Measurements from ENCODE around the gene PPM1H.

Gene PPM1H

GRCh38 chr12:62873826-62874448 lies 61.0 kb downstream of the PPM1H start:
- DNase-seq (ENCODE audit: low read depth in 2 of 2), result no peak

- DNase-seq (ENCODE audit: low read depth in 2 of 2), result no peak
These were observed 61.7 kb downstream of the PPM1H start for GRCh38 chr12:62873116-62873825.

GRCh38 chr12:62868820-62869219 lies 66.1 kb downstream of the PPM1H start:
- DNase-seq (ENCODE audit: low read depth in 2 of 2), result no peak

GRCh38 chr12:62866451-62867082 lies 68.4 kb downstream of the PPM1H start:
- no peak for DNase-seq (ENCODE audit: low read depth in 2 of 2)

- DNase-seq (ENCODE audit: low read depth in 2 of 2), result no peak
These were observed 69.0 kb downstream of the PPM1H start for GRCh38 chr12:62865937-62866336.

GRCh38 chr12:62865065-62865464 lies 69.9 kb downstream of the PPM1H start:
- DNase-seq (ENCODE audit: low read depth in 2 of 2), result no peak

- no peak for DNase-seq (ENCODE audit: low read depth in 2 of 2)
These were observed 72.6 kb downstream of the PPM1H start for GRCh38 chr12:62862259-62862881.

- DNase-seq (ENCODE audit: low read depth in 2 of 2), result no peak
These were observed 73.4 kb downstream of the PPM1H start for GRCh38 chr12:62861586-62861985.

- no peak for DNase-seq (ENCODE audit: low read depth in 2 of 2)
These were observed 74.2 kb downstream of the PPM1H start for GRCh38 chr12:62860501-62861411.

GRCh38 chr12:62860020-62860419 lies 74.9 kb downstream of the PPM1H start:
- DNase-seq (ENCODE audit: low read depth in 2 of 2), result no peak

- DNase-seq (ENCODE audit: low read depth in 2 of 2), result no peak
These were observed 75.6 kb downstream of the PPM1H start for GRCh38 chr12:62859321-62859737.

- DNase-seq (ENCODE audit: low read depth in 2 of 2), result no peak
These were observed 78.5 kb downstream of the PPM1H start for GRCh38 chr12:62856454-62856853.

- DNase-seq (ENCODE audit: low read depth in 2 of 2), result no peak
These were observed 80.9 kb downstream of the PPM1H start for GRCh38 chr12:62854024-62854423.

GRCh38 chr12:62849398-62849797 lies 85.6 kb downstream of the PPM1H start:
- no peak for DNase-seq (ENCODE audit: low read depth in 2 of 2)

GRCh38 chr12:62848418-62848817 lies 86.5 kb downstream of the PPM1H start:
- peak; percentile 1 to 2 for DNase-seq (ENCODE audit: low read depth in 2 of 2)

- no peak for DNase-seq (ENCODE audit: low read depth in 2 of 2)
These were observed 87.2 kb downstream of the PPM1H start for GRCh38 chr12:62847709-62848108.

GRCh38 chr12:62846491-62846890 lies 88.5 kb downstream of the PPM1H start:
- DNase-seq (ENCODE audit: low read depth in 2 of 2), result no peak

GRCh38 chr12:62844915-62845314 lies 90.0 kb downstream of the PPM1H start:
- DNase-seq (ENCODE audit: low read depth in 2 of 2), result no peak

GRCh38 chr12:62843716-62844115 lies 91.2 kb downstream of the PPM1H start:
- DNase-seq (ENCODE audit: low read depth in 2 of 2), result no peak

- no peak for DNase-seq (ENCODE audit: low read depth in 2 of 2)
These were observed 93.1 kb downstream of the PPM1H start for GRCh38 chr12:62841846-62842245.

GRCh38 chr12:62840806-62841205 lies 94.1 kb downstream of the PPM1H start:
- no peak for DNase-seq (ENCODE audit: low read depth in 2 of 2)

All from stimulated activated CD4-positive, alpha-beta T cell treated with anti-CD3 and anti-CD28 coated beads, Interleukin-4, amount 100 ng/mL, for 48 hours (primary cell).